Islet of Langerhans (tissue), 1 donor: ENCODE data around the gene APOL4.
"Not testable (repeated sequence)": the region's sequence is repeated elsewhere in the genome, so short reads cannot be mapped to it uniquely, and the experiment has no call there.

ENCODE experiments used
- FAIRE-seq: peaks from one replicate; lab custom pipeline; 2011; peaks lifted over from hg19 to GRCh38; lab: Jason Lieb, UNC

Gene APOL4

GRCh38 chr22:36183446-36183845 lies 18.2 kb downstream of the APOL4 start:
- no peak for FAIRE-seq

GRCh38 chr22:36182857-36183256 lies 18.8 kb downstream of the APOL4 start:
- no peak for FAIRE-seq

GRCh38 chr22:36182056-36182455 lies 19.6 kb downstream of the APOL4 start:
- no peak for FAIRE-seq

GRCh38 chr22:36180928-36181327 lies 20.7 kb downstream of the APOL4 start:
- no peak for FAIRE-seq

GRCh38 chr22:36180038-36180880 lies 21.4 kb downstream of the APOL4 start:
- no peak for FAIRE-seq

GRCh38 chr22:36177160-36177559 lies 24.4 kb downstream of the APOL4 start:
- no peak for FAIRE-seq

- FAIRE-seq, result no peak
Measured at GRCh38 chr22:36175892-36176291, 25.7 kb downstream of the APOL4 start.

GRCh38 chr22:36171941-36172340 lies 29.7 kb downstream of the APOL4 start:
- no peak for FAIRE-seq

GRCh38 chr22:36166518-36167220 lies 34.9 kb downstream of the APOL4 start:
- no peak for FAIRE-seq

GRCh38 chr22:36166086-36166485 lies 35.5 kb downstream of the APOL4 start:
- no peak for FAIRE-seq

GRCh38 chr22:36165141-36165540 lies 36.5 kb downstream of the APOL4 start:
- FAIRE-seq, result no peak

GRCh38 chr22:36164621-36165020 lies 37.0 kb downstream of the APOL4 start:
- no peak for FAIRE-seq

GRCh38 chr22:36163497-36163896 lies 38.1 kb downstream of the APOL4 start:
- no peak for FAIRE-seq

GRCh38 chr22:36162127-36163034 lies 39.2 kb downstream of the APOL4 start:
- FAIRE-seq, result no peak

GRCh38 chr22:36161793-36162126 lies 39.8 kb downstream of the APOL4 start:
- FAIRE-seq, result not testable (repeated sequence)

GRCh38 chr22:36160499-36160942 lies 41.1 kb downstream of the APOL4 start, which contains the start of gene APOL3:
TSS of gene APOL3 (minus strand) at chr22:36160755. CDS start at chr22:36149055, 11,700 bp downstream.
- FAIRE-seq, result no peak

- no peak for FAIRE-seq
Measured at GRCh38 chr22:36156515-36157419, 44.8 kb downstream of the APOL4 start.

GRCh38 chr22:36156119-36156514 lies 45.5 kb downstream of the APOL4 start:
- no peak for FAIRE-seq

GRCh38 chr22:36155702-36156101 lies 45.9 kb downstream of the APOL4 start:
- FAIRE-seq, result no peak

GRCh38 chr22:36154423-36154945 lies 47.1 kb downstream of the APOL4 start:
- FAIRE-seq, result no peak
